Stomach (tissue), 4 donors: ENCODE results near the gene DOCK11.

Source experiments
- EP300 ChIP-seq: sonication (generic); formaldehyde crosslinking; IDR thresholded peaks from one replicate; pipeline ENCODE4 v1.6.1; 2017; ENCODE audit warnings: antibody characterized with exemption
- POLR2A ChIP-seq, 4 donors: fragments of 450-650 bp; IDR thresholded peaks; one replicate each; pipeline ENCODE4 v1.6.1; 2016; ENCODE audit warnings: antibody characterized with exemption in 4 of 4, control low read depth in 2 of 4, mild to moderate bottlenecking in 1 of 4, moderate library complexity in 1 of 4
- POLR2AphosphoS5 ChIP-seq, 3 donors: sonication (generic); formaldehyde crosslinking; IDR thresholded peaks; one replicate each; pipeline ENCODE4 v1.6.1; 2016; ENCODE audit warnings: antibody characterized with exemption in 3 of 3
- TF ChIP-seq, protein P1 (sequence below), 7 experiments: fragments of 450-650 bp in 4 of 7; fragments of 200-600 bp in 3 of 7; sonication (generic) in 3 of 7; IDR thresholded peaks; one replicate each; pipeline ENCODE4 v1.5.1; 2016 to 2019; ENCODE audit warnings: antibody characterized with exemption in 7 of 7, control low read depth in 2 of 7, mild to moderate bottlenecking in 1 of 7

DNA sequence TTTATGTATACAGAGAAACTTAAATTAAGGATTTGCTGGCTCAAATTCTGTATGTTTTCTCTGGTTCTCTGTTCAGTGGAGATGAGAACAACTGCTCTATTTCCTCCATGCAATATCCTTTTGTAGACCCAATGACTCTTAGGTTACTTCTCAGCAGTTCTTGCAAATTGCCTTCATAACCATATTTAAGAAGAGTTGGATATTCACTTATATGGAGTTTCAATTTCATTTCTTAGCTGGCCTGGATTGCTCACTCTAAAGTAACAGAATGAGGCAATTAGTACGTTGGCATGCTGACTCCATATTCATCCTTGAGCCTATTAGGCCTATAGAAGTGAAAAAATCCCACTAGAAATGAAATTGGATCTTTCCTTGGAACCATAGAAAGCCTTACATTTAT lies 93.6 kb downstream of the DOCK11 start:
- TF ChIP-seq, protein P1, sequence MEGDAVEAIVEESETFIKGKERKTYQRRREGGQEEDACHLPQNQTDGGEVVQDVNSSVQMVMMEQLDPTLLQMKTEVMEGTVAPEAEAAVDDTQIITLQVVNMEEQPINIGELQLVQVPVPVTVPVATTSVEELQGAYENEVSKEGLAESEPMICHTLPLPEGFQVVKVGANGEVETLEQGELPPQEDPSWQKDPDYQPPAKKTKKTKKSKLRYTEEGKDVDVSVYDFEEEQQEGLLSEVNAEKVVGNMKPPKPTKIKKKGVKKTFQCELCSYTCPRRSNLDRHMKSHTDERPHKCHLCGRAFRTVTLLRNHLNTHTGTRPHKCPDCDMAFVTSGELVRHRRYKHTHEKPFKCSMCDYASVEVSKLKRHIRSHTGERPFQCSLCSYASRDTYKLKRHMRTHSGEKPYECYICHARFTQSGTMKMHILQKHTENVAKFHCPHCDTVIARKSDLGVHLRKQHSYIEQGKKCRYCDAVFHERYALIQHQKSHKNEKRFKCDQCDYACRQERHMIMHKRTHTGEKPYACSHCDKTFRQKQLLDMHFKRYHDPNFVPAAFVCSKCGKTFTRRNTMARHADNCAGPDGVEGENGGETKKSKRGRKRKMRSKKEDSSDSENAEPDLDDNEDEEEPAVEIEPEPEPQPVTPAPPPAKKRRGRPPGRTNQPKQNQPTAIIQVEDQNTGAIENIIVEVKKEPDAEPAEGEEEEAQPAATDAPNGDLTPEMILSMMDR (IDR thresholded peaks at IDR 0.05) = no peak
- TF ChIP-seq EP300 (no peak), POLR2A (IDR thresholded peaks at IDR 0.05) (no peak), POLR2AphosphoS5 (IDR thresholded peaks at IDR 0.05) (no peak)
